Tibial nerve (tissue), 3 donors: ENCODE measurements around the gene TBRG4.

Experiments used
- POLR2A ChIP-seq, 2 donors: fragments of 450-650 bp; IDR thresholded peaks; one replicate each; pipeline ENCODE4 v1.6.1; 2017; ENCODE audit warnings: antibody characterized with exemption in 2 of 2, mild to moderate bottlenecking in 2 of 2, moderate library complexity in 2 of 2
- TF ChIP-seq, protein P1 (sequence below), 5 experiments: fragments of 200-600 bp in 3 of 5; fragments of 450-650 bp in 2 of 5; sonication (generic) in 3 of 5; IDR thresholded peaks; one replicate each; pipeline ENCODE4 v1.5.1; 2016 to 2019; ENCODE audit warnings: antibody characterized with exemption in 5 of 5, mild to moderate bottlenecking in 3 of 5, moderate library complexity in 2 of 5

DNA sequence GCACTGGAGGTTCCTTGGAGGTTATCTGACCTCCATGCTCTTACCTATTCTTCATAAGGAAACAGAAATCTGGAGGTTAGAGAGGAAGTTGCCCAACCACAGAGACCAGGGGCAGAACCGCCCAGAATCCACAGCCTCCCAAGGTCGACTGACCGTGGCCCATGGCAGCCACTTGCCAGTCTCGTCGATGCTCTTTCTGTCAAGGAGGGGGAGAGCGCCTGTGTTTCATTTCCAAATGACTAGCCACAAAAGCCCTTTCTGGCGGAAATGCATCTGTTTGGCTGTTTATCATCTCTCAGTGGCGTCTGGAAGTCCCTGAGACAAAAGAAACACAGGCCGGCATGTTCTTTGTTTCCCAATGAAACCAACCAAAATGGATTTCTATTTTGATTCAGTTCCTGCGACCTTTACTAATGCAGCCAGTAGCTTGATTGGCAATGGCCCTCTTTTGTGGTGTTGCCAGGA lies 49.0 kb upstream of the TBRG4 start:
- TF ChIP-seq, protein P1, sequence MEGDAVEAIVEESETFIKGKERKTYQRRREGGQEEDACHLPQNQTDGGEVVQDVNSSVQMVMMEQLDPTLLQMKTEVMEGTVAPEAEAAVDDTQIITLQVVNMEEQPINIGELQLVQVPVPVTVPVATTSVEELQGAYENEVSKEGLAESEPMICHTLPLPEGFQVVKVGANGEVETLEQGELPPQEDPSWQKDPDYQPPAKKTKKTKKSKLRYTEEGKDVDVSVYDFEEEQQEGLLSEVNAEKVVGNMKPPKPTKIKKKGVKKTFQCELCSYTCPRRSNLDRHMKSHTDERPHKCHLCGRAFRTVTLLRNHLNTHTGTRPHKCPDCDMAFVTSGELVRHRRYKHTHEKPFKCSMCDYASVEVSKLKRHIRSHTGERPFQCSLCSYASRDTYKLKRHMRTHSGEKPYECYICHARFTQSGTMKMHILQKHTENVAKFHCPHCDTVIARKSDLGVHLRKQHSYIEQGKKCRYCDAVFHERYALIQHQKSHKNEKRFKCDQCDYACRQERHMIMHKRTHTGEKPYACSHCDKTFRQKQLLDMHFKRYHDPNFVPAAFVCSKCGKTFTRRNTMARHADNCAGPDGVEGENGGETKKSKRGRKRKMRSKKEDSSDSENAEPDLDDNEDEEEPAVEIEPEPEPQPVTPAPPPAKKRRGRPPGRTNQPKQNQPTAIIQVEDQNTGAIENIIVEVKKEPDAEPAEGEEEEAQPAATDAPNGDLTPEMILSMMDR (IDR thresholded peaks at IDR 0.05) = no peak
- TF ChIP-seq POLR2A (IDR thresholded peaks at IDR 0.05) = no peak
